ENCODE results near the gene ATOX1.

GRCh38 chr5:151733358-151734063, 24.9 kb downstream of the ATOX1 start:
- TF ChIP-seq CTCF (IDR thresholded peaks at IDR 0.05): no peak
- TF ChIP-seq POLR2A (IDR thresholded peaks at IDR 0.05): no peak

All from thyroid gland (tissue), 4 donors.